GM12864 (cell line): ENCODE data around the gene EFHC2.

Experiments
- DNase-seq: peaks from one replicate; pipeline ENCODE4 v3.0.0-alpha.2; 2011; ENCODE audit warnings: low read depth
- H3K4me3 ChIP-seq: 2 replicates; pipeline ENCODE4 v1.5.1; 2011; ENCODE audit warnings: mild to moderate bottlenecking, low read depth, low read length, control low read depth
- CTCF ChIP-seq: IDR thresholded peaks from 2 replicates; pipeline ENCODE4 v1.5.1; 2011; ENCODE audit warnings: low read depth, mild to moderate bottlenecking, moderate library complexity, low read length, control low read depth, inconsistent platforms; ENCODE audit errors: missing control alignments

EFHC2 gene

GRCh38 chrX:44344687-44345086 is 1.2 kb upstream of the EFHC2 start:
- TF ChIP-seq CTCF: no peak
- DNase-seq: no peak
- no peak overlapping the region for H3K4me3 ChIP-seq

- no peak for TF ChIP-seq CTCF
- DNase-seq: no peak
- H3K4me3 ChIP-seq: no peak overlapping the region
These were observed 722 bp upstream of the EFHC2 start for GRCh38 chrX:44344194-44344593.

GRCh38 chrX:44342866-44343265 is 606 bp downstream of the EFHC2 start:
- no peak for DNase-seq
- TF ChIP-seq CTCF: no peak
- H3K4me3 ChIP-seq: no peak overlapping the region

- DNase-seq: no peak
- H3K4me3 ChIP-seq: no peak overlapping the region
- no peak for TF ChIP-seq CTCF
These were observed 5.1 kb downstream of the EFHC2 start for GRCh38 chrX:44338361-44338760.

GRCh38 chrX:44332437-44332836 is 11.0 kb downstream of the EFHC2 start:
- DNase-seq: no peak
- H3K4me3 ChIP-seq: no peak overlapping the region

GRCh38 chrX:44330227-44330626 is 13.2 kb downstream of the EFHC2 start:
- no peak for DNase-seq
- TF ChIP-seq CTCF: no peak
- no peak overlapping the region for H3K4me3 ChIP-seq

More at GRCh38 chrX:44332437-44332836, 11.0 kb downstream of the EFHC2 start:
- no peak for TF ChIP-seq CTCF

GRCh38 chrX:44319550-44319949 is 23.9 kb downstream of the EFHC2 start:
- DNase-seq: no peak
- TF ChIP-seq CTCF: no peak
- H3K4me3 ChIP-seq: no peak overlapping the region
